ENCODE results near the gene TMEM238L. TPM values are rescaled to one million over a fixed set of nuclear protein-coding genes. Genes with fewer than 3 reads are reported as not detected.

TMEM238L gene
- total and polyA plus RNA-seq, 2 of the 8 experiments (the other 6 are each of a cell fraction or from before 2014, with no cell fraction given): not detected

DNA sequence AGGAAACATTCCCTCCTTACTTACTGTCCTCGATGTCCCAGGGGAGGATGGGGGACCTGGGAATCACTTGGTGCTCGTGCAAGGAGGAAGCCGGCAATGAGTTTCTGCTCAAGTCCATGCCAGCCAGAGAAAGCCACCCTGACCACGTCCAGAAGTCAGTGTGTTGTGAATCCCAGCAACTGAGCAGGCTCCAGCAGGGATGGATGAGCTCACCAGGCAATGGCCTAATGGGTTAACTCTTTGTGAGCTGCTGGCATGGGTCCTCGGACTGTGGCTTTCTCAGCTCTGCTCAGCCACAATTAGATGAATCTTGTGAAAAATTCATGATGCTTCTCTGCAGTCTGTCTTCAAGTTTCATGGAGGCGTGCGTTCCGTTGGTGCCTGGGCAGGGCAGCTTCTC lies 34.0 kb upstream of the TMEM238L start, which contains the start of gene PIRT:
Gene PIRT, minus strand, starts transcription at position 167 of the 400 bp plus-strand sequence. CDS start 12,442 bp downstream, outside the sequence.
- Histone ChIP-seq H4K91ac (replicated peaks; ENCODE audit: insufficient read length, low read length) (no peak within 1 kb of the TSS), H3K4me2 (ENCODE audit: insufficient read depth in 1 of 2, low read depth in 2 of 2, low read length in 2 of 2) (no peak within 1 kb of the TSS), H3K23me2 (ENCODE audit: low read depth, low read length) (no peaks in the 10 kb centered on the region), H4K5ac (ENCODE audit: insufficient read length, low read depth, low read length) (no peak within 1 kb of the TSS), H3K79me1 (ENCODE audit: low read depth, low read length) (no peaks in the 10 kb centered on the region), H2AFZ (ENCODE audit: low read length) (no peak within 1 kb of the TSS), H3K56ac (replicated peaks; ENCODE audit: insufficient read length, low read depth, low read length) (no peak within 1 kb of the TSS), H3K14ac (ENCODE audit: insufficient read length) (no peak within 1 kb of the TSS), H2BK120ac (replicated peaks; ENCODE audit: low read depth, low read length) (no peak within 1 kb of the TSS), H3K9ac (replicated peaks in 1 of 4; ENCODE audit: extremely low read depth in 1 of 4, low read depth in 3 of 4, low read length in 3 of 4) (no peak within 1 kb of the TSS), H3K36me3 (ENCODE audit: control insufficient read depth in 2 of 4, insufficient read depth in 4 of 4, low read length in 3 of 4) (no peaks in the 10 kb centered on the region), H3K18ac (ENCODE audit: extremely low read depth, low read length) (0 out of 2 replicates have a peak within 1 kb of the TSS, but pooled peaks have one; percentile 13), H3K4me1 (replicated peaks in 1 of 4; ENCODE audit: control insufficient read depth in 3 of 4, insufficient read depth in 4 of 4, low read length in 3 of 4) (peaks cover under 1 to 4% (median 3%) of the 10 kb centered on the region in 4 experiments; a peak in 3 of 7 replicates), H3K23ac (ENCODE audit: insufficient read length) (no peak within 1 kb of the TSS), H3K9me3 (ENCODE audit: insufficient read depth in 2 of 2, low read depth in 1 of 2, low read length in 1 of 2) (no peaks in the 10 kb centered on the region), H2BK12ac (ENCODE audit: low read depth, low read length) (peak within 1 kb of the TSS; percentile 60; the same call in 1 of the 2 replicates), H2AK5ac (ENCODE audit: low read depth, low read length) (no peak within 1 kb of the TSS), H3K27me3 (replicated peaks in 1 of 4; ENCODE audit: control insufficient read depth in 3 of 4, extremely low read depth in 1 of 4, insufficient read depth in 3 of 4, low read length in 3 of 4) (no peaks in the 10 kb centered on the region), H4K20me1 (replicated peaks in 1 of 2; ENCODE audit: control insufficient read depth in 1 of 2, insufficient read depth in 2 of 2, low read length in 2 of 2) (no peaks in the 10 kb centered on the region), H3K4me3 (ENCODE audit: extremely low read depth in 1 of 4, insufficient read depth in 2 of 4, low read depth in 3 of 4, low read length in 4 of 4) (no peak within 1 kb of the TSS), H3K79me2 (ENCODE audit: control insufficient read depth in 1 of 2, insufficient read depth in 2 of 2, low read length in 2 of 2) (no peaks in the 10 kb centered on the region), H3K4ac (replicated peaks; ENCODE audit: insufficient read length, low read depth, low read length) (no peak within 1 kb of the TSS), H3K27ac (ENCODE audit: low read depth, low read length) (no peak within 1 kb of the TSS), H2BK15ac (ENCODE audit: low read length) (no peak within 1 kb of the TSS), H4K8ac (ENCODE audit: extremely low read depth, insufficient read depth, low read length) (no peak within 1 kb of the TSS; the same call in none of the 2 replicates), H2BK20ac (ENCODE audit: low read length) (no peak within 1 kb of the TSS), H2BK5ac (ENCODE audit: low read depth, low read length) (no peak within 1 kb of the TSS)
- no peak for DNase-seq (ENCODE audit: low read depth in 1 of 2, low spot score in 2 of 2)
- POLR2A ChIA-PET (ENCODE audit: partially characterized antibody): interaction anchor here (1.2 kb wide), 2 partner anchors 23 to 47 kb away, joined by 3 to 4 read pairs; no protein-coding TSS in a partner anchor
- CTCF ChIA-PET (ENCODE audit: partially characterized antibody): interaction anchor here (1.2 to 7.4 kb wide), 7 partner anchors 7 to 101 kb away, joined by 3 to 34 read pairs (median 8); no protein-coding TSS in a partner anchor
- FAIRE-seq: no peak
- 89% methylated on average over 8 of the region's 8 CpGs; no CpG with 5 or more reads in 1 of the 2 experiments for WGBS, 2 experiments (ENCODE audit: extremely low coverage in 1 of 2, insufficient coverage in 1 of 2, insufficient read length in 1 of 2, insufficient replicate concordance in 2 of 2, low coverage in 1 of 2, low lambda C conversion rate in 2 of 2, missing lambda C conversion rate in 1 of 2)
- TF ChIP-seq BRCA1 (IDR thresholded peaks at IDR 0.05; ENCODE audit: low read depth, low read length) (no peak), BCL11A (IDR thresholded peaks at IDR 0.05; ENCODE audit: low read depth in 2 of 2, low read length in 2 of 2) (no peak)
